ENCODE results near the gene TSSK6.

Gene TSSK6

DNA sequence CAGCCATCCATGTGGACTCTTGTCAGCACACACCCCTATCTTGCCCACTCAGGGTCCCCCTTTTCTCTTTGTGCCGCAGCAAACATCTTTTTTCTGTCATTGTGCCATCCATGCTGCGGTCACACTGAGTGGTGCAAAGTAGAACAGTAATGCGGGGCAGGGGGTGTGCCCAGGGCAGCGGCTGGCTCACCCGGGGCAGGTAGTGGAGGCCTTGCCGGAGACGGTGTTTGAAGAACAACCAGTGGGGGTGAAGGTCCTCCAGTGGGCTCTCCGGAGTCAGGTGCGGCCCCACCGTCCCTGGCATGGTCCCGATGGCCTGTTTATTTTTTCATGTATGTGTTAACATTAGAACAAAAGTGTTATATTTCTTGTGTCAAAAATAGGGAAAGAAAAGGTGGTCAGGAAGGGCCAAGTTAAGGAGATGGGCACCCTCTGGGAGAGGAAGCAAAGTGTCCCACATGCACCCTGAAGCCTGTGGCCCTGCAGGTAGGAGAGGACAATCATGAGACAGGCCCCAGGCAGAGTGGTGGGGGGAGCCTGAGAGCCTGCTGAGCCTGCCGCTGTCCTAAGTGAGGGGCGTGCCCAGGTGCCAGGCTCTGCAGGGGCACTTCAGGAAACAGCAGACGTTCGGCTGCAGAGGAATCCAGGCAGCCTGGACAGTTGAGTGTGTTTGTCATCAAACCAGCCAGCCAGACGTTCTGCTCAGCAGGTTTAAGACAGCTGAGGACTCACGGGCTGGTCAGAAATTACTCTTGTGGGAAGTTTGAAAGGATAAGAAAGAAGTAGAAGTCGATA is 12.3 kb downstream of the TSSK6 start:
- DNase-seq = no peak

DNA sequence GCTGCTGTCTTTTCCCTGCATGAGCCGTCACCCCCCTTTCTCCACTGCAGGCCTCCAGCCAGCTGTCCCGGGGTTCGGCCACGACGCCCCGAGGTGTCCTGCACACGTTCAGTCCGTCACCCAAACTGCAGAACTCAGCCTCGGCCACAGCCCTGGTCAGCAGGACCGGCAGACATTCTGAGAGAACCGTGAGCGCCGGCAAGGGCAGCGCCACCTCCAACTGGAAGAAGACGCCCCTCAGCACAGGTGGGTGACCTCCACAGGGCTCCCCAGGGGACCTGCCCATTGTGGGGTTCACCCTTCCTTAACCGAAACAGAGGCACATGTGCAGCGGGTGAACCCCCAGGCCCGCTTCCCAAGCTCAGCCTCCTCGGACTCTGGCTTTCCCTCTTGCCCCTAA is 13.1 kb downstream of the TSSK6 start:
- DNase-seq = no peak

DNA sequence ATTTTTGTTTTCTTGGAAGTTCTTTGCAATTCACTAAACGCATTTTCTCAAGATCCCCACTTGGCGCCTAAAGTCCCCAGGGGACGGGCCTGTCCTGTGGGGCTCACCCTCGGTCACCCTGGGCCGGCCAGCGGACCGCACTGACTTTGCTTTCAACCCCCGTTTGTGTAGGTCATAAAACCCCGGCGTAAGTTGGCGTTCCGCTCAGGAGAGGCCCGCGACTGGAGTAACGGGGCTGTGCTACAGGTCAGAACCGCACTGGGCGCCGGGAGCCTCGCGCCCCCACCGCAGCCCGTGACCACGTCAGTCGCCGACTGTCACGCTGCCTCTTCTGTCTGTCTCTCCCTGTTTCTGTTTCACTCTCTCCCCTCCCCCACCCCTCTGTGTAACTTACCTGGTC is 13.6 kb downstream of the TSSK6 start:
- DNase-seq = no peak

DNA sequence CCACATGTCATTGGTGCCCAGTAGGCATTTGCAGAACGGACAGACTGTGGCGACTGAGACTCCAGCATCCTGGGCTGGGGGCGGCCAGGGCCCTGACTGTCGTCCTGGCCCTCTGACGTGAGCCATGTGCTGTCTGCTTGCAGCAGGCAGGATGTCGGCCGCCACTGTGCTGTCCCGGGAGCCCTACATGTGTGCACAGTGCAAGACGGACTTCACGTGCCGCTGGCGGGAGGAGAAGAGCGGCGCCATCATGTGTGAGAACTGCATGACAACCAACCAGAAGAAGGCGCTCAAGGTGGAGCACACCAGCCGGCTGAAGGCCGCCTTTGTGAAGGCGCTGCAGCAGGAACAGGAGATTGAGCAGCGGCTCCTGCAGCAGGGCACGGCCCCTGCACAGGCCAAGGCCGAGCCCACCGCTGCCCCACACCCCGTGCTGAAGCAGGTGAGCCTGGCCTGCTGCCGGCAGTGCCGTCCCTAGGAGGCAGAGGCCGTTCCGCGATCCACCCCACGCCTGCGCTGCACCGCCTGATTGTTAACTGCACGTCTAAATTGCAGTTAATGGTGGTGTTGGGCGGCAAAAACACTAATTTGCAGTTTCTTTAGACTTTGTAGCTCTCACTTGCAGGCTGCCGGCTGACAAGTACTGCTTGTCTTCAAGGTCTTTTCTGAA is 14.2 kb downstream of the TSSK6 start:
- no peak for DNase-seq

DNA sequence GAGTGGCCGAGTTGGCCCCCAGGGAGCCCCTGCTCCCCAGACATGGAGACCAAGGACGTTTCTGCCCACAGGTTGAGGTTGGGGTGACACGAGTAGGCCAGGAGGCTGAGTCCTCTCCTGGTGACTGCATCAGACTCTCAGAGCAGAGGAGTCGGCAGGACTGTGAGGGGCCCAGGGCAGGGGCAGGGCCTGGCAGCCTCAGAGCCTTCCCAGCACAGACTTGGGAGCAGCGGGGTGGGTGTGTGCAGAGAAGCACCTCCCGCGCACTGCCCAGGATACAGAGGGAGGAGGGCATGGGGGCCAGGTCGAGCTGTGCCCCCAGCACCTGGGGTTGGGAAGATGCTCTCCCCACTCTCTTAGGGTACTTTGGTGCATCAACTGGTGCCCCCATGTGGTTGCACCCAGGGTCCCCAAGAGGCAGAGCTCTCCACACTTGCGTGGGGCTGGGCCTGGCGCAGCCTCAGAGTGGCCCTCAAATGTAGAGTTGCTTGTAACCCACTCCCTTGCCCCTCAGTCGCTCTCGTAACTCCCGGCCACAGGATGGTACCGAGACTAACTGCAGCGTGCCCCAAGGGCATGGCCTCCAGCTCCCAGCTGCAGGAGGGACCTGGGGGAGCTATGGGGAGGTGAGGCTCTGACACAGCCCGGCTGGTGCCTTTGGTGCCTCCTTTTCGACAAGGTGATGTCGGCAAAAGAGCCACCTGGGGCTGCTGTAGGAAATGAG is 15.9 kb downstream of the TSSK6 start:
- no peak for DNase-seq

DNA sequence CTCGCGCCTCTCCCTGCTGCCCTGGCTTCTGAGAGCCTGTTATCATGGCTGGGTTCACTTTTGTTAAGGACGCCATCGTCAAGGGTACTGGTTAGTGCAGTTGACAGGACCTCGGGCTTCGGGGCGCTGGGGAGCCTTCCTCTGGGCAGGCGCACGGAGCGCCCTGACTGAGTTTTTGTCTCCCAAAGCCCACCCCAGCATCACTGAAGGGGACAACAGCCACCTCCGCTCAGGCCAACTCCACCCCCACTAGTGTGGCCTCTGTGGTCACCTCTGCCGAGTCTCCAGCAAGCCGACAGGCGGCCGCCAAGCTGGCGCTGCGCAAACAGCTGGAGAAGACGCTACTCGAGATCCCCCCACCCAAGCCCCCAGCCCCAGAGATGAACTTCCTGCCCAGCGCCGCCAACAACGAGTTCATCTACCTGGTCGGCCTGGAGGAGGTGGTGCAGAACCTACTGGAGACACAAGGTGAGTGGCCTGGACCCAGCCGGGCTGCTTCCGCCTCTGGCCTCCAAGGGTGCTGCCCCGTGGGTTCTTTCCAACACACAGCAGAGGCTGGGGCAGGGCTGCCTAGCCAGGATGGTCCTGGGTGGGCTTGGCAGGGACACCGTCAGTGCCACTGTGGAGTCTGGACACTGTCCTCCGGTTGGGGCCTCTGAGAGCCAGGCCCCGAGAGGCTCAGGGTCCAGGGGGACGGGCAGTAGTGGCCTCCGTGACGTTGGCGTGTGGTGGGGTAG is 16.9 kb downstream of the TSSK6 start:
- DNase-seq = no peak

DNA sequence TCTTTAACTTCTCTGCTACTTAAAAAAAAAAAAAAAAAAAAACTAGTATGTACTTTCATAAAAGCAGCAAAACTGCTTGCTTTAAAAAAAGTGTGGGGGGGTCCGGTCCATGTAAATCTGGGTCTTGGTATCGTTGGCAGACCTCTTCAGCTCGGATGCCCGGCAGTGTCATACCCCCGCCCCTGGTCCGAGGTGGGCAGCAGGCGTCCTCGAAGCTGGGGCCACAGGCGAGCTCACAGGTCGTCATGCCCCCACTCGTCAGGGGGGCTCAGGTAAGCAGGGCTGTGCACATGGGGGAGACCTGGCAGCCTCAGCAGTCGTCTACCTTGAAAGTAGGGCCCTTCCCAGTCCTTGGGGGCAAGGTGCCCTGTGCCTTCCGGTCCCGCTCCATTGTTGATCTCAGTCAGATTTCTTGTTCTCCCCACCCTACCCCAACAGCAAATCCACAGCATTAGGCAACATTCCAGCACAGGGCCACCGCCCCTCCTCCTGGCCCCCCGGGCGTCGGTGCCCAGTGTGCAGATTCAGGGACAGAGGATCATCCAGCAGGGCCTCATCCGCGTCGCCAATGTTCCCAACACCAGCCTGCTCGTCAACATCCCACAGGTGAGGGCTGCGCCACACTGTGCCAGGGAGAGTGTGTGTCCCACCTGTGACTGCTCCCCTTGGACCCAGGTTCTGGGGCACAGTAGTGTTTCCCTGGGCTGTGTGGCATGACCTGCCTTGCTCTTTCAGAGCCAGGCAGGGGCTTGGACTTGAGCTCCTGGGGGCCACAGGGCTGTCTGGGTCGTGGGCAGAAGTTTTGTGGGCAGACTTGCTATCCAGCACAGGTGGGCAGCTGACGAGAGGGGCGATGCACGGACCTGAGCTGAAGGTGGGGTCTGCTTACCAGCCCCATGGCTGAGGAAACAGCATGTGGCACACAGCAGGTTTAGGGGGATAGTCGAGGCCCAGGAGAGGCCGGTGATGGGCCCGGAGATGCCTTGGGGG is 19.4 kb downstream of the TSSK6 start:
- DNase-seq = no peak

DNA sequence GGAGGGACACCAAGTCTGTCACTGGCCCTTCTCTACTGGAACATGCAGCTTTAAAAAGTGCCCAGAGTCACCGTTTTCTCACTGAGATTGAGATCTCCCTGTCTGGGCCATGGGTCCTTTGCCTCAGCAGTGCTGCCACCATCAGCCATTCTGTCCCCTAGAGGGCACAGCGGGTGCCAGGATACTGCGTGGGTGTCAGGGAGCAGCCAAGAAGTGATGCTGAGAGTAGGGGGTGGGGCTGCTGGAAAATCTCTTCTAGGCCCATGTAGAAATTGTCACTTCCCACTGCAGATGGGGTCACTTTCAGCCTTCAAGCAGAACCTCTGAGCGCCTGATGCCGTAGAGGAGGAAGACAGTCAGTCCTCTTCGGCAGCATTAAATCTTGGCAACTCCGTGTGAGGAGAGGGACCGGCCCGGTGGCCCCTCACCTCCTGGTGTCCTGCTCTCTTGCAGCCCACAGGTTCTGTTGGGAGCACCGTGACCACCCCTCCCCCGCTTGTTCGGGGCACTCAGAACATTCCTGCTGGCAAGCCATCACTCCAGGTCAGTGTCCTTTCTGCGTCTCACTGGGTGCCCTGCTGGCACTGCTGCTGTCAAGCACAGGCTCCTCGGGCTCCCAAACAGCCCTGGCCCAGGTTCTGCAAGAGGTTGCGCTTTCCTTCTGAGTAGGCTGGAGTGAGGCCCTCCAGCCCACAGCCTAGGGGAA is 21.4 kb downstream of the TSSK6 start:
- DNase-seq = no peak

DNA sequence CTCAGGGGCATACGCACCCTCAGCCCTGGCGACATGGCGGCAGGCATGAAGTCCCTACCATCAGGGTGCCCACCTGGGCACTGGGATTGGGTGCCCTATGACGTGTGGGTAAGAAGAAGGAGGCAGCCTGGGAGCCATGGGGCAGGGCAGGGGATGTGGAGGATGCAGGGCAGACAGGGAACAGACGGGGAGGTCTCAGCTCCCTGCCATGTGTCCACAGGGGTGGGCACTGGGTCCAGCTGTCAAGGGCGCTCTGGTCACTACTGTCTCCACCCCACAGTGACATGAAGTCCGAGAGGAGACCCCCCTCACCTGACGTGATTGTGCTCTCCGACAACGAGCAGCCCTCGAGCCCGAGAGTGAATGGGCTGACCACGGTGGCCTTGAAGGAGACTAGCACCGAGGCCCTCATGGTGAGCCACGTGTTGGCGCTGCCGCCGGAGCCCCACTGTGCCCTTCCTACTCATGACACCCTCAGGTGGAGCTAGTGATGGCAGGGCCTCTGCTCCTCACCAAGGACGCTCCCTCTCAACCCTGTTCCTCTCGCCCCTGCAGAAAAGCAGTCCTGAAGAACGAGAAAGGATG is 23.2 kb downstream of the TSSK6 start:
- DNase-seq = no peak

DNA sequence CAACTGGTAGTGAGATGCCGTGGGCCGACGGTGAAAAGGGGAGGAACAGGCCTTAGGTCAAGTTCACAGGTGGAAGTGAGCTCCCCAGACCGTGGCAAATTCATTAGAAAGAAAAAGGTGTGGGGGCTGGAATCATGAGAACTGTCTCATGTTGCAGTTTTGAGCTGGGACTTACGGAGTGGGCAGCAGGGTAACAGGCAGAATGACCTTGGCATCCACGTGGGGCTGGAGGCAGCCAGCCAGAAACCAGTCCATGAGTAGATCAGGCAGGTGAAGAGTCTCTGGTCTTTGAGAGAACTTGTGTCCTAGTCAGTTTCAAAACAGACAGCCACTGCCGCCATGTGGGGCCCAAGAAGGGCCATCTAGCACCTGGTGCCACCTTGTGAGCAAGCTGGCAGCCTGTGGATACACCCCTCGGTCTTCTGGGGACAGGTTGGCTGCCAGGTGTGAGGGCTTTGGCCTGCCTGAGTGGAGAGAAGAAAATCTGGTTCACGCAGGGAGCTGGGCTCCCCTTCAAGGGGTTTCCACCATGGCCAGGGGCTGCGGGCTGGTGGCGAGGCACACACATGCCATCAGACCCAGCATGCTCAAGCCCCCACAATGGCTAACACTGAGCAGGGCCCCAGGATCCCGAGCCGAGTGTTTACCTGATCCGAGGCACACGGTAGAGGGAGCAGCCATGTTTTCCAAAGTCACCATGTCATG is 23.9 kb downstream of the TSSK6 start:
- no peak for DNase-seq

DNA sequence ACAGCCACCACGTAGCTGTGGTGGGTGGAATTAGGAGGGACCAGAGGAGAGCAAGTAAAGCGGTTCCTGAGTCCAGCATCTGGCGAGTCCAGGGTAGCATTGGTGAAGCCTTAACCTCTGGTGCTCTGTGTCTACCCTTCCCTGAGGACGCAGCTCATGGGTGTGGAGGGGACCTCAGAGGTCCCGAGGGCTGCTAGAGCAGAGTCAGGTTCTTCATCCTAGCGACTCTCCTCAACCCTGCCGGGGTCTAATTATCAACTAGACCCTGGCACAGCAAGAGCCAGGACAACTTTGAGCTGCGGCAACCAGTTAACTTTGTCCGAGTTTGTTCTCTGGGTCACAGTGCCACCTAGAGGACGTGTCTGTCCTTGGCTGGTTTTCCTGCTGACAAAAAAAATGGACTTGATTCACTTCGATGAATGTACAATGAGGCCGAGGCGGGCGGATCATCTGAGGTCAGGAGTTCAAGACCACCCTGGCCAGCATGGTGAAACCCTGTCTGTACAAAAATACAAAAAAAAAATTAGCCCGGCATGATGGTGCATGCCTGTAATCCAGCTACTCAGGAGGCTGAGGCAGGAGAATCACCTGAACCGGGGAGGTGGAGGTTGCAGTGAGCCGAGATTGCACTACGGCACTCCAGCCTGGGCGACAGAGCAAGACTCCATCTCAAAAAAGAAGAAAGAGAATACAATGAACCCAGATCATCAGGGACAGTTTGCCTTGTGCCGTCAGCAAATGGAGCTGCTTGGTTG is 25.0 kb downstream of the TSSK6 start:
- DNase-seq = peak; percentile 86

DNA sequence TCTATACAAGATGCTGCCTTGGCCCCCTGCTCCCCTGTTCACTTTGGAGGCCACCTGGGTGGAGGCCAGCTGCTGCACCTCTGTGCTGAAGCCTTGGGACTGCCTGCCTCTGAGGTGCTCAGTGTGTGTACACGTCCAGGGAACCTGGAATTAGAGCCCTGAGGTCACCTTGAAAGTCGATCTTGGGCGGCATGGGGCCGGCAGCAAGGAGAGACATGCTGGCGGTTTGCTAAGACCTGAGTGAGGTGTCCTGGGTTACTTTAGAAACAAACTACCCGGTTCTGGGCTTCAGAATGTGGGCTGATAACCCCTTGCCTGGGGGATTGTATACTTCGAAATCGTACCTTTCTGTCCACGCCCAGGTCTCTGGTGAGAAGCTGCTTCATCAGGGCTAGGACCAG is 25.5 kb downstream of the TSSK6 start:
- no peak for DNase-seq

DNA sequence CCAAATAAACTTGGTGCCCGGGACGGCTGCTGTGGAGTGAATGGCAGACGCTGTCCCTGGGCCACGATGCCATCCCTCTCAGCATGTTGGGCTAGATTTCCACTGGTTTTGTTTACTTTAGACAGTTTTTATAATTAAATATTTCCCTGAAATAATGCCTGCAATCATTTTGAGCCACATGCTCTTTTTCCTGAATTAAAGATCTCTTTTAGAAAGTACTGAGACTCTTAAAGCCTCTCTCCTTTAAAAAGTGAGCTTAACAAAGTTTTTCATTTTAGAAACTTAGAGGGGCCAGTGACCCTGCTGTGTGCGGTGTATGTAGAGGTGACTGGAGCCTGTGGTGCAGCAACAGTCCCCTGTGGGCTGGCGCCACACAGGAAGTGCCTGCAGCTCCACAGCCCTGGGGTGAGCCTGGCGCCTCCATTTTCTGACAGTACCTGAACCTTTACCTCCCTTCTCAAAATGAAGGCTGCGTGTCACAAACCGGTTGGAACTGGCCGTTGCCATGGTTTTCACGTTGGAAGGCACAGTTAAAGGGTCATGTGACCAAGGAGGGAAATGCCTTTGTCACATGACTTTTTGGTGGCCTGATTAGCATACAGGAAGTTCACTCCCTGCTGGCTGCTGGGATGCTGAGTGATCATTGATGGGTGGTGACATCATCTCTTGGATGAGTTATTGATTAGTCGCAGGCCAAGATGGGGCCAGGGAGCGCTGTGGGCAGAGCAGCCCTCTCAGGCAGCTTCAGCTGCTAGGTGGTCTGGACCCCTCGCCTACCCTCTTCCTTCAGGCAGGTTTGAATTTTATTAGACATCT is 26.3 kb downstream of the TSSK6 start:
- peak; percentile 89 for DNase-seq

DNA sequence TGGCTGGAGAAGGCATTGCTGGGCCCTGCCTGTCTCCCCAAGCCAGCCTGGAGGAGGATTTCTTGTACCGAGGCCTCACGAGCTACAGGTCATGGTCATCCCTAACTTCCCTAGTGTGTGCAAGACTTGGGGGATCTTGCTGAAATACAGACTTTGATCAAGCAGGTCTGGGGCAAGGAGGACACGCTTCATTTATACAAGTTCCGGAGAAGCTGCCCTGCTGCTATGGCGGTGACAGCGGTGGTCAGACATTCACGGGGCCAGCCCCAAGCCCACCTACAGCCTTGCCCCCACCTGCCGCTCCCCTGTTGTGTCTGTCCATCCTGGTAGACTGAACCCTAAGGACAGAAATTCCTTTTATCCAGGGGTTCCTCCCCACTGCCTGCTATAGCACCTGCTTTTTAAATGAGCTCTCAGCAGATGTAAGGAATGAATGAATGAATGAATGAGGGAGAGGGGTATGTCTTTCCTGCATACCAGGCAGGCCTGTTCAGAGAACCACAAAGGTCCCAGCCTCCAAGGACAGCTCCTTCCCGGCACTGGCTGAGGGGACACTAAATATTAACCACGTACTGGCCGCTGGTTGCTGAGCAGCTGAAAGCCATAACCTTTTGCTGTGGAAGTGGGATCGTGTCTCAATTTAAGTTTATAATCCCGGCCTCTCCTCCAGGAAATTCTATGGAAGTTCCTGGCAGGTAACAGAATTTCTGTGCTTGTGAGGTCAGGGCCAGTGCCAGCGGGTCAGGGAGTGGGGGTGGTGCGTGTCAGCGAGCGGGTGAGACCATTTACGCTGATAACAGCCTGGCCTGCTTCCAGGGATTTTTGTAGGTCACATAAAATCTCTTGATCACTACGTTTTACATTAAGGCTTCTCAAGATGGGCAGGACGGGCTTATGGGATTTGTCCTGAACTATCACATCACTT is 27.1 kb downstream of the TSSK6 start:
- DNase-seq = no peak

DNA sequence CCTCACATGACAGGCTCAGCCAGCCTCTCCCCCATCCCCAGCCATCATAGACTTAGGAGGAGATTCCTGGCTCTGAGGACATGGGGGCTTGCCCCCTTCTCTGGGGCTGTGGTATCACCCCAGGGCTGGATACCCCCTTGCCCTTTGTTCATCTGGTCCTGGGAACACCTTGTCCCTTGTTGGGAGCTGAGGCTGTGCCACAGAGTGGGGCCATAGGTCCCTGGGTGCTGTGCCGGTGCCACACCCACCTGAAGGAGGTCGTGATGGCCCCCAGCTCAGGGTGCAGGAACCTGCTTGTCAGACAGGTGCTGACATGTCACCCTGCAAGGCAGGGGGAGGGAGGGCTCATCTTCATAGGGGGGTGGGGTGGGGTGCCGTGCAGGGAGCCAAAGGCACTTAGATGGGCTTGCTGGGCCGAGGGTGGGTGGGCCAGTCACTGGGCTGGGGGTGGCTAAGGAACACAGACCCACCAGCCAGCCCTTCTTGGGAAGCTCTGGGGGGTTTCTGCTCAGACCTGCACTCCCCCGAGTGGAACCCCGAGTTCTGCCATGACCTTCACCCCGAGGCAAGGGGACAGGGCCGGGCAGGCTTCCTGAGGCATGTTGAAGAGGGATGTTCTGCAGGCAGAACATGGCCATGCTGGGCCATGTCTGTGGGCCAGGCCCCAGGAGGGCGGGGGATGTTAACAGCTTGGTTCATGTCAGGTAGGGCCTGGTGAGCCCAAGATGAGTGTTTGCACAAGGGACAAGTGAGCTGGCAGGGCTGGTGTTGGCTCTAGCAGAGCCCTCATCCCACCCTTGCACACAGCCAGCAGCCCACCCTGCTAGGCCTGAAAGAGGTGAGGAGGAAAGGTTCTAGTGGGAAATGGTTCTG is 28.0 kb downstream of the TSSK6 start:
- DNase-seq = no peak

DNA sequence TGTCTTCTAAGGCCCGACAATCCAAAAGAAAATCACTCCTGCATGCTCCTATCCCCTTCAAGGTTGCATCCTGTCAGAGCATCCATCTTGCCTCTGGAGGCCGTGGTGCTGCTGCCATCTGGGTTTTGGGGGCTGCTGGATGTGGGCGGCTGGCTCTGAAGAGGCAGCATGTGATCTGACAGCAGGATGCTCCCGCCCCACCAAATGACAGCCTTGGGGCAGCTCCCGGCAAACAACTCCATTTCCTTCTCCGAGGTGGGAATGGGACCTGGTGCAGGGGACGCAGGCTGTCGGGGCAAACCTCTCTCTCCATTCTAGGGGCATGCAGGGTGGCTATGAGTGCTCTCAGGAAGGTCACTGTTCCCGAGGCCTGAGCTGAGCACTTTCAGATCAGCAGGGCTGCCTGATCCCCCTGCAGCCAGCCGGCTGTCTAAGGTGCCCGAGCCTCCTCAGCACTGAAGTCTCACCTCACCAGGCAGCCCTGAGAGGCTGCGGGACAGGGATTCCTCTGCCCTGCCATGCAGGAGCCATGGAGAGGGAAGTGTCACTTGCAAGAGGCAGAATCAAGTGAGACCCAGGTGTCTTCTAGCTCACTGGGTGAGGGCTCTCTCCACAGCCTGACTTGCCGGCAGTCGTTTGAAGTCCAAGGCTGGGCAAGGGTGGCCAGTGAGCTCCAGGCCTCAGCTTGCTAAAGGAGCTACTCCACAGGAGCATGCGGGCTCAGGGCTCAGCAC is 28.8 kb downstream of the TSSK6 start:
- DNase-seq = no peak

All from stimulated activated CD4-positive, alpha-beta T cell treated with anti-CD3 and anti-CD28 coated beads, Interleukin-4, amount 100 ng/mL, for 24 hours (primary cell).